Measurements from ENCODE around the gene KCNS1.

KCNS1 gene

DNA sequence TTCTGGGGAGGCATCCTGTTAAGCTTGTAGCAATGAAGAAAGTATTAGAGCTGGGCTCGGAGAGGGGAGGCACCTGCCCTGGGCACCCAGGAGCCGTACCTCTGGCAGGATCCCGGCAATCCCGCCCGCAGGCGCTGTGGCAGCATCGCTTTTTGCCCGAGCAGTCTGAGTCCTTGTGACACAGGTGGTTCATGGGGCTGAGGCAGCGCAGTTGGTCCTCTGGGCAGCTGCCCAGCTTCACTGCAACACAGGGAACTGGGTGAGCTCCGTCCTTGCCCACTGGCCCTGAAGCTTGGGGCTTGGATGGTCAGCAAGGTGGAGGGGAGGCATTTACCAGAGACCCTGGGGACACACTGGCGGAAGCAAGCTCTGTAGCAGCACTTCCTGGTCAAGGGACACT is 9.4 kb upstream of the KCNS1 start:
- Histone ChIP-seq H3K4me1 (ENCODE audit: control insufficient read depth in 1 of 2, insufficient read depth in 2 of 2, low read length in 2 of 2) (no peaks in the 10 kb centered on the region), H3K4me3 (ENCODE audit: low read depth in 1 of 2, low read length in 2 of 2) (no peak overlapping the region), H3K36me3 (ENCODE audit: control insufficient read depth in 1 of 2, insufficient read depth in 2 of 2, low read length in 2 of 2) (no peaks in the 10 kb centered on the region), H3K9me3 (ENCODE audit: control insufficient read depth in 1 of 2, low read length in 2 of 2) (no peaks in the 10 kb centered on the region), H3K27me3 (ENCODE audit: control insufficient read depth in 1 of 2, insufficient read depth in 2 of 2, low read length in 2 of 2) (peaks cover 0 to 3% of the 10 kb centered on the region in 2 donors), H3K9ac (ENCODE audit: low read depth in 1 of 2, low read length in 2 of 2) (no peak overlapping the region), H3K27ac (ENCODE audit: low read depth, low read length) (no peak overlapping the region)

DNA sequence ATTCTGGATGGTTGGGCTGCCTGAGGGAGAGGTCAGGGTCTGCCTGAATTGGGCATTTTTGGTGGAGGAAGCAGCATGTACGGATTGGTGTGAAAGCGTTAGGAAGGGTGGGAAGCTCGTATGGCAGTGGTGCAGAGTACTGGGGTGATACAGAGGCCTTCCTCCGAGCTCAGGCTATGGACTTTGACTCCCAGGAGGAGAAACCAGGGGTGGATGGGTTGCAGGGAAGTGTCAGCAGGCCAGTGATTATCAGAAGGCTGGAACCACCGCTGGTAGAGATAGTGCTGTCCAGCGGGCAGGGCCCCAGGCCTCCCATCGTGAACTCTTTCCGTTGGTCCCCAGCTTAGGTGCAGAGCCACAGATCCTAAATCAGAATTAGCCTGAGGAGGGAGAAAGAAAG is 8.7 kb upstream of the KCNS1 start:
- H3K4me3 ChIP-seq (ENCODE audit: low read depth in 1 of 2, low read length in 2 of 2), result no peak overlapping the region
- H3K4me1 ChIP-seq (ENCODE audit: control insufficient read depth in 1 of 2, insufficient read depth in 2 of 2, low read length in 2 of 2), result no peaks in the 10 kb centered on the region
- no peaks in the 10 kb centered on the region for H3K9me3 ChIP-seq (ENCODE audit: control insufficient read depth in 1 of 2, low read length in 2 of 2)
- H3K27me3 ChIP-seq (ENCODE audit: control insufficient read depth in 1 of 2, insufficient read depth in 2 of 2, low read length in 2 of 2), result peaks cover 0 to 3% of the 10 kb centered on the region in 2 donors
- H3K9ac ChIP-seq (ENCODE audit: low read depth in 1 of 2, low read length in 2 of 2), result no peak overlapping the region
- H3K27ac ChIP-seq (ENCODE audit: low read depth, low read length), result no peak overlapping the region
- no peaks in the 10 kb centered on the region for H3K36me3 ChIP-seq (ENCODE audit: control insufficient read depth in 1 of 2, insufficient read depth in 2 of 2, low read length in 2 of 2)

- no peak overlapping the region for H3K4me3 ChIP-seq (ENCODE audit: low read depth in 1 of 2, low read length in 2 of 2)
- H3K36me3 ChIP-seq (ENCODE audit: control insufficient read depth in 1 of 2, insufficient read depth in 2 of 2, low read length in 2 of 2), result no peaks in the 10 kb centered on the region
- H3K9ac ChIP-seq (ENCODE audit: low read depth in 1 of 2, low read length in 2 of 2), result no peak overlapping the region
- H3K27me3 ChIP-seq (ENCODE audit: control insufficient read depth in 1 of 2, insufficient read depth in 2 of 2, low read length in 2 of 2), result peaks cover 4 to 16% of the 10 kb centered on the region in 2 donors
- no peaks in the 10 kb centered on the region for H3K9me3 ChIP-seq (ENCODE audit: control insufficient read depth in 1 of 2, low read length in 2 of 2)
- H3K27ac ChIP-seq (ENCODE audit: low read depth, low read length), result no peak overlapping the region
- no peaks in the 10 kb centered on the region for H3K4me1 ChIP-seq (ENCODE audit: control insufficient read depth in 1 of 2, insufficient read depth in 2 of 2, low read length in 2 of 2)
Measured at GRCh38 chr20:45105317-45105716, 4.4 kb upstream of the KCNS1 start.

- no peak overlapping the region for H3K4me3 ChIP-seq (ENCODE audit: low read depth in 1 of 2, low read length in 2 of 2)
- no peak overlapping the region for H3K27ac ChIP-seq (ENCODE audit: low read depth, low read length)
- H3K27me3 ChIP-seq (ENCODE audit: control insufficient read depth in 1 of 2, insufficient read depth in 2 of 2, low read length in 2 of 2), result peaks cover 9 to 21% of the 10 kb centered on the region in 2 donors
- no peaks in the 10 kb centered on the region for H3K4me1 ChIP-seq (ENCODE audit: control insufficient read depth in 1 of 2, insufficient read depth in 2 of 2, low read length in 2 of 2)
- no peaks in the 10 kb centered on the region for H3K36me3 ChIP-seq (ENCODE audit: control insufficient read depth in 1 of 2, insufficient read depth in 2 of 2, low read length in 2 of 2)
- H3K9ac ChIP-seq (ENCODE audit: low read depth in 1 of 2, low read length in 2 of 2), result no peak overlapping the region
- no peaks in the 10 kb centered on the region for H3K9me3 ChIP-seq (ENCODE audit: control insufficient read depth in 1 of 2, low read length in 2 of 2)
Measured at GRCh38 chr20:45104786-45105185, 3.9 kb upstream of the KCNS1 start.

DNA sequence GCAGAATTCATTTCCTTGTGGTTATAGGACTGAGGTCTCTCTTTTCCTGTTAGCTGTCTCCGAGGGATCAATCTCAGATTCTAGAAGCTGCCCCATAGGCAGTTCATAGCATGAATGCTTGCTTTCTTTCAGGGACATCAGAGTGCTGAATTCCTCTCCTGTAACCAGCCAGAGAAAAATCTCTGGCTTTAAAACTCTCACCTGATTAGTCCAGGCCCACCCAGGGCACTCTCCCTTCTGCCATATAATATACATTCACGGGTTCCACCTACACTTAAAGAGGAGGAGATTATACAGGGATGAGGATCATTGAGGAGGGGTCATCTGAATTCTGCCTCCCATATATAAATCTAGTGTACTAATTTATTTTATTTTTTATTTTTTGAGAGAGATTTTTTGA is 2.1 kb upstream of the KCNS1 start:
- Histone ChIP-seq H3K4me3 (ENCODE audit: low read depth in 1 of 2, low read length in 2 of 2) (no peak overlapping the region), H3K4me1 (ENCODE audit: control insufficient read depth in 1 of 2, insufficient read depth in 2 of 2, low read length in 2 of 2) (no peaks in the 10 kb centered on the region), H3K27ac (ENCODE audit: low read depth, low read length) (no peak overlapping the region), H3K27me3 (ENCODE audit: control insufficient read depth in 1 of 2, insufficient read depth in 2 of 2, low read length in 2 of 2) (peaks cover 20 to 34% of the 10 kb centered on the region in 2 donors), H3K9me3 (ENCODE audit: control insufficient read depth in 1 of 2, low read length in 2 of 2) (no peaks in the 10 kb centered on the region), H3K9ac (ENCODE audit: low read depth in 1 of 2, low read length in 2 of 2) (no peak overlapping the region), H3K36me3 (ENCODE audit: control insufficient read depth in 1 of 2, insufficient read depth in 2 of 2, low read length in 2 of 2) (no peaks in the 10 kb centered on the region)

GRCh38 chr20:45101333-45101850 is 465 bp upstream of the KCNS1 start:
- Histone ChIP-seq H3K27ac (ENCODE audit: low read depth, low read length) (no peak overlapping the region), H3K36me3 (ENCODE audit: control insufficient read depth in 1 of 2, insufficient read depth in 2 of 2, low read length in 2 of 2) (no peaks in the 10 kb centered on the region), H3K4me3 (ENCODE audit: low read depth in 1 of 2, low read length in 2 of 2) (no peak overlapping the region), H3K27me3 (ENCODE audit: control insufficient read depth in 1 of 2, insufficient read depth in 2 of 2, low read length in 2 of 2) (peaks cover 30 to 47% of the 10 kb centered on the region in 2 donors), H3K9me3 (ENCODE audit: control insufficient read depth in 1 of 2, low read length in 2 of 2) (no peaks in the 10 kb centered on the region), H3K9ac (ENCODE audit: low read depth in 1 of 2, low read length in 2 of 2) (peak overlapping the region in 1 of 2 donors; percentile 4), H3K4me1 (ENCODE audit: control insufficient read depth in 1 of 2, insufficient read depth in 2 of 2, low read length in 2 of 2) (no peaks in the 10 kb centered on the region)

DNA sequence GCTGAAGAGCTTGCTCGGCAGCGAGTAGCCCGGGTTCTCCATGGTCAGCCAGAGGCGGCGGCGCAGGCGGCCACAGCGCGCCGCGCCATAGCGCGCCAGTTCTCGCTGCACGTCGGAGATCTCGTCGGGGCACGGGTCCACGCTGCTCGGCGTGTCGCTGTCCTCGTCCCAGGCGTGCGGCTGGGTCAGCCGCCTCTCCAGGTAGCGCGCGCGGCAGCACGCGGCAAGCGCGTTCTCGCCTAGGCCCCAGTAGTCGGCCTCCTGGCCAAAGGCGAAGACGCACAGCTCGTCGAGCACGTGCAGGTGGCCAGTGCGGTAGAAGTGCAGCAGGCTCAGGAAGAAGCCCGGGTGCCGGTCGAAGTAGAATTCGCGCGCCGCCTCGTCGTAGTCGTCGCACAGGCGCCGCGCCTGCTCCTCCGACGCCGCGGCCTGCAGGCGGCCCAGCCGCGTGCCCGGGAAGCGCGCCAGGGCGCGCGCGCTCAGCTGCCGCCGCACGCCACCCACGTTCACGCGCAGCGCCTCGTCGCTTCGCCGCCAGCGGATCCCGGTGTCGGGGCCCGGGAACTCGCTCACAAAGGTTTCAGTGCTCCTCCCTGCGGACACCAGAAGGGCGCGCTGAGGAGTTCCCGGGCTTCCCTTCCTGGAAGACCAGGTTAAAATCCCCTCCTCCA is 2.7 kb downstream of the KCNS1 start:
- Histone ChIP-seq H3K27ac (ENCODE audit: low read depth, low read length) (no peak overlapping the region), H3K27me3 (ENCODE audit: control insufficient read depth in 1 of 2, insufficient read depth in 2 of 2, low read length in 2 of 2) (peaks cover 32 to 49% of the 10 kb centered on the region in 2 donors), H3K36me3 (ENCODE audit: control insufficient read depth in 1 of 2, insufficient read depth in 2 of 2, low read length in 2 of 2) (no peaks in the 10 kb centered on the region), H3K4me3 (ENCODE audit: low read depth in 1 of 2, low read length in 2 of 2) (peak overlapping the region; percentile 5 to 7), H3K9me3 (ENCODE audit: control insufficient read depth in 1 of 2, low read length in 2 of 2) (no peaks in the 10 kb centered on the region), H3K9ac (ENCODE audit: low read depth in 1 of 2, low read length in 2 of 2) (no peak overlapping the region), H3K4me1 (ENCODE audit: control insufficient read depth in 1 of 2, insufficient read depth in 2 of 2, low read length in 2 of 2) (no peaks in the 10 kb centered on the region)

DNA sequence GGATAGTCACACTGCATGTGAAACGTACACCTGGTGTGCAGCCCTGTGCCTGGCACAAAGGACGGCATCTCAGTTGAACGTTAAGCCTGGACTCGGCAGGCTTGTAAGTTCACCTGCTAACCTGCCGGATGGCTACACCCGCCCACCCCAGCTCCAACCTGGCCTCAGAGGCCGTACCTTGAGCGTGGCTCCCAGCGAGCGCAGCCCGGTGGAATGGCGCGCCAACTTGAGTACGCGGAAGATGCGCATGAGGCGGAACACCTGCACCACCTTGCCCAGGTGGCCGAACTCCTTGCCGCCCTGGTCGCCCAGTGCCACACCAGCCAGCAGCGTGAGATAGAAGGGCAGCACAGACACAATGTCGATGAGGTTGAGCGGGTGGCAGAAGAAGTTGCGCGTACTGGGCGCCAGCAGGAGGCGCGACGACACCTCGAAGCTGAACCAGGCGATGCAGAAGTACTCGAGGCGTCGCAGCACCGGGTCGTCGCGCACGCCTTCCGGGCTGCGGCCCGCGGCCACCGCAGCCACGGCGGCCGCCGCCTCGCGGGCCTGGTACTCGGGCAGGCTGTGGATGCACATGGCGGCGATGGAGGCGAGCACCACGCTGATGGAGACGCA is 3.3 kb downstream of the KCNS1 start:
- Histone ChIP-seq H3K4me1 (ENCODE audit: control insufficient read depth in 1 of 2, insufficient read depth in 2 of 2, low read length in 2 of 2) (no peaks in the 10 kb centered on the region), H3K9ac (ENCODE audit: low read depth in 1 of 2, low read length in 2 of 2) (no peak overlapping the region), H3K27me3 (ENCODE audit: control insufficient read depth in 1 of 2, insufficient read depth in 2 of 2, low read length in 2 of 2) (peaks cover 32 to 49% of the 10 kb centered on the region in 2 donors), H3K36me3 (ENCODE audit: control insufficient read depth in 1 of 2, insufficient read depth in 2 of 2, low read length in 2 of 2) (no peaks in the 10 kb centered on the region), H3K4me3 (ENCODE audit: low read depth in 1 of 2, low read length in 2 of 2) (peak overlapping the region; percentile 5 to 7), H3K9me3 (ENCODE audit: control insufficient read depth in 1 of 2, low read length in 2 of 2) (no peaks in the 10 kb centered on the region), H3K27ac (ENCODE audit: low read depth, low read length) (no peak overlapping the region)

DNA sequence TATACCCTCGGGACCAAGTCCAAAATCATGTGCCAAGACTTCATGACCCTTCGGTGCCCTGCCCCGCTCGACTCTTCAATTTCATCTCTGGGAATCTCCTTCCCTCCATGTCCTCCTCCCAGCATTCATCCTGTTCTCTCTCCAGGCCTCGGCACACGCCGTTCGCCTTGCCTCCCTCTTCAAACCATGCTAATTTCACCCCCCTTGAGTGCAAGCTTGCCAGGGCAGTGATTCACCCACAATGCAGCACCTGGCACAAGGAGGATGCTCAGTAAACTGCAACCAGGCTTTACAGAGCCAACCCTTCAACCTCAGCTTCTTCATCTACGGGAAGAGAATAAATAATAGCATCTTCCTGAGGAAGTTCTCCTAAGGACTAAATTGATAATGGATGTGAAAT is 4.1 kb downstream of the KCNS1 start:
- Histone ChIP-seq H3K9me3 (ENCODE audit: control insufficient read depth in 1 of 2, low read length in 2 of 2) (no peaks in the 10 kb centered on the region), H3K27me3 (ENCODE audit: control insufficient read depth in 1 of 2, insufficient read depth in 2 of 2, low read length in 2 of 2) (peaks cover 32 to 49% of the 10 kb centered on the region in 2 donors), H3K27ac (ENCODE audit: low read depth, low read length) (no peak overlapping the region), H3K36me3 (ENCODE audit: control insufficient read depth in 1 of 2, insufficient read depth in 2 of 2, low read length in 2 of 2) (no peaks in the 10 kb centered on the region), H3K4me3 (ENCODE audit: low read depth in 1 of 2, low read length in 2 of 2) (no peak overlapping the region), H3K9ac (ENCODE audit: low read depth in 1 of 2, low read length in 2 of 2) (no peak overlapping the region), H3K4me1 (ENCODE audit: control insufficient read depth in 1 of 2, insufficient read depth in 2 of 2, low read length in 2 of 2) (no peaks in the 10 kb centered on the region)

DNA sequence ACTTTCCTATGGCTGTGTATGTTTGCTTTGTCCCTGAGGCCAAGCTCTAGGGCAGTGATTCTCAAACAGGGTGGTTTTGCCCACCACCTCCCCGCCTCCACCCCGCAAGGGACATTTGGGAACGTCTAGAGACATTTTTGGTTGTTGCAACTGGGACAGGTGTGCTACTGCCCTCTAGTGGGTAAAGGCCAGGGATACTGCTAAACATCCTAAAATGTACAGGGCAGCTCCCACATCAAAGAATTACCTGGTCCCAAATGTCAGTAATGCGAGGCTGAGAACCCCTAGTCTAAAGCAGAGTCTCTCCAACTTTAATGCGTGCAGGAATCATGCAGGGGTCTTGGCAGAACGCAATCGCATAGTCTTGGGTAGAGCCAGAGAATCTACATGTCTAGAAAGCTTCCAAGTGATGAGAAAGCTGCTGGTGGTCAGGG is 5.1 kb downstream of the KCNS1 start:
- no peak overlapping the region for H3K27ac ChIP-seq (ENCODE audit: low read depth, low read length)
- H3K4me3 ChIP-seq (ENCODE audit: low read depth in 1 of 2, low read length in 2 of 2), result no peak overlapping the region
- no peaks in the 10 kb centered on the region for H3K4me1 ChIP-seq (ENCODE audit: control insufficient read depth in 1 of 2, insufficient read depth in 2 of 2, low read length in 2 of 2)
- H3K9me3 ChIP-seq (ENCODE audit: control insufficient read depth in 1 of 2, low read length in 2 of 2), result no peaks in the 10 kb centered on the region
- H3K36me3 ChIP-seq (ENCODE audit: control insufficient read depth in 1 of 2, insufficient read depth in 2 of 2, low read length in 2 of 2), result no peaks in the 10 kb centered on the region
- H3K9ac ChIP-seq (ENCODE audit: low read depth in 1 of 2, low read length in 2 of 2), result no peak overlapping the region
- peaks cover 29 to 41% of the 10 kb centered on the region in 2 donors for H3K27me3 ChIP-seq (ENCODE audit: control insufficient read depth in 1 of 2, insufficient read depth in 2 of 2, low read length in 2 of 2)
